Neural cell (in vitro differentiated cells): ENCODE measurements around the gene THADA. TPM values are rescaled to one million over a fixed set of nuclear protein-coding genes. Genes with fewer than 3 reads are reported as not detected.

ENCODE experiments used
- H2AFZ ChIP-seq: fragments of 200-600, 300-800 bp; sonication (generic), shearing (Covaris generic); 2 replicates; pipeline ENCODE4 v1.6.0; 2014; ENCODE audit warnings: low read depth, mild to moderate bottlenecking, antibody characterized with exemption, low read length, moderate library complexity
- H3F3A ChIP-seq: fragments of 200-600 bp; shearing (Covaris generic); 2 replicates; pipeline ENCODE4 v1.6.1; 2016; ENCODE audit warnings: mild to moderate bottlenecking, moderate library complexity, mixed read lengths, antibody characterized with exemption, low read length; ENCODE audit not compliant: insufficient read depth, poor library complexity, severe bottlenecking
- H3K27ac ChIP-seq: fragments of 200-600, 300-800 bp; sonication (generic), shearing (Covaris generic); 2 replicates; pipeline ENCODE4 v1.5.1; 2014; ENCODE audit warnings: mild to moderate bottlenecking, low read length, moderate library complexity
- H3K27me3 ChIP-seq: fragments of 300-800, 200-600 bp; sonication (generic), shearing (Covaris generic); 2 replicates; pipeline ENCODE4 v1.6.0; 2014; ENCODE audit warnings: mild to moderate bottlenecking, low read depth, low read length, moderate library complexity; ENCODE audit not compliant: insufficient read depth
- H3K36me3 ChIP-seq: fragments of 300-800, 200-600 bp; sonication (generic), shearing (Covaris generic); 2 replicates; pipeline ENCODE4 v1.5.1; 2014; ENCODE audit warnings: mild to moderate bottlenecking, antibody characterized with exemption, low read length, moderate library complexity; ENCODE audit not compliant: insufficient read depth
- H3K4me2 ChIP-seq: fragments of 300-800, 200-600 bp; sonication (generic), shearing (Covaris generic); 2 replicates; pipeline ENCODE4 v1.6.0; 2014; ENCODE audit warnings: mild to moderate bottlenecking, low read length
- H3K4me3 ChIP-seq: fragments of 300-800, 200-600 bp; sonication (generic), shearing (Covaris generic); 2 replicates; pipeline ENCODE4 v1.5.1; 2014; ENCODE audit warnings: mild to moderate bottlenecking, low read length, moderate library complexity
- H3K79me2 ChIP-seq: fragments of 200-600 bp; shearing (Covaris generic); replicated peaks from 2 replicates; pipeline ENCODE4 v1.6.0; 2014; ENCODE audit warnings: mild to moderate bottlenecking, low read length, moderate library complexity; ENCODE audit not compliant: insufficient read depth
- H3K9ac ChIP-seq: fragments of 300-800, 200-600 bp; sonication (generic), shearing (Covaris generic); 2 replicates; pipeline ENCODE4 v1.6.1; 2016; ENCODE audit warnings: mild to moderate bottlenecking, low read length, mixed read lengths
- H3K9me2 ChIP-seq: fragments of 200-600 bp; shearing (Covaris generic); 2 replicates; pipeline ENCODE4 v1.6.1; 2016; ENCODE audit warnings: mild to moderate bottlenecking, low read length, mixed read lengths; ENCODE audit not compliant: insufficient read depth
- H3K9me3 ChIP-seq: fragments of 200-600, 300-800 bp; sonication (generic), shearing (Covaris generic); 2 replicates; pipeline ENCODE4 v1.6.1; 2016; ENCODE audit warnings: mild to moderate bottlenecking, mixed run types, low read length, moderate library complexity, mixed read lengths
- H4K20me1 ChIP-seq: fragments of 200-600 bp; shearing (Covaris generic); 2 replicates; pipeline ENCODE4 v1.6.1; 2016; ENCODE audit warnings: mild to moderate bottlenecking, mixed run types; ENCODE audit not compliant: insufficient read depth
- CTCF ChIP-seq: fragments of 450-650 bp; IDR thresholded peaks from 2 replicates; pipeline ENCODE4 v1.5.1; 2014; ENCODE audit warnings: antibody characterized with exemption, mild to moderate bottlenecking, moderate library complexity; ENCODE audit not compliant: poor library complexity, severe bottlenecking
- EP300 ChIP-seq: fragments of 450-650 bp; conservative IDR thresholded peaks from 2 replicates; pipeline ENCODE4 v1.6.1; 2014; ENCODE audit warnings: antibody characterized with exemption, mild to moderate bottlenecking, moderate library complexity; ENCODE audit not compliant: poor library complexity, severe bottlenecking
- EZH2 ChIP-seq: fragments of 200-600, 300-800 bp; shearing (Covaris generic), sonication (generic); IDR thresholded peaks from 2 replicates; pipeline ENCODE4 v1.6.1; 2014; ENCODE audit warnings: antibody characterized with exemption, low read length, borderline replicate concordance, mild to moderate bottlenecking; ENCODE audit not compliant: insufficient read depth, poor library complexity, severe bottlenecking
- MXI1 ChIP-seq: fragments of 450-650 bp; conservative IDR thresholded peaks from 2 replicates; pipeline ENCODE4 v1.6.1; 2014; ENCODE audit warnings: antibody characterized with exemption, mild to moderate bottlenecking; ENCODE audit not compliant: poor library complexity, severe bottlenecking
- POLR2AphosphoS5 ChIP-seq: IDR thresholded peaks from 2 replicates; pipeline ENCODE4 v1.6.1; 2012
- RAD21 ChIP-seq: fragments of 450-650 bp; conservative IDR thresholded peaks from 2 replicates; pipeline ENCODE4 v1.6.1; 2014; ENCODE audit warnings: antibody characterized with exemption, mild to moderate bottlenecking, moderate library complexity
- SMC3 ChIP-seq: fragments of 450-650 bp; conservative IDR thresholded peaks from 2 replicates; pipeline ENCODE4 v1.6.1; 2014; ENCODE audit warnings: antibody characterized with exemption, mild to moderate bottlenecking, moderate library complexity; ENCODE audit not compliant: poor library complexity
- TAF1 ChIP-seq: IDR thresholded peaks from 2 replicates; pipeline ENCODE4 v1.6.1; 2012; ENCODE audit warnings: low read depth
- polyA plus RNA-seq: library from polyadenylated mRNA; depleted of rRNA; stranded (reverse); fragments of >200 nt; gene quantifications from 2 replicates; pipeline ENCODE4 v1.2.3, GENCODE V29; 2014
- TF ChIP-seq, protein P1 (sequence below): IDR thresholded peaks from 2 replicates; pipeline ENCODE4 v1.6.1; 2012; ENCODE audit warnings: borderline replicate concordance

THADA gene
- polyA plus RNA-seq, 1 donor from 2014 or later: 8.5 TPM

- no peaks in the 10 kb centered on the region for H3K9me2 ChIP-seq
- no peaks in the 10 kb centered on the region for H3K27me3 ChIP-seq
- no peak overlapping the region for H3K4me3 ChIP-seq
- H3K79me2 ChIP-seq: no peaks in the 10 kb centered on the region
- no peak for TF ChIP-seq MXI1
- no peaks in the 10 kb centered on the region for H3K9me3 ChIP-seq
- no peak overlapping the region for H3K4me2 ChIP-seq
- no peaks in the 10 kb centered on the region for H4K20me1 ChIP-seq
- no peak overlapping the region for H3K9ac ChIP-seq
- H3K27ac ChIP-seq: no peak overlapping the region
- no peaks in the 10 kb centered on the region for H3F3A ChIP-seq
- H3K36me3 ChIP-seq: no peaks in the 10 kb centered on the region
- H2AFZ ChIP-seq: no peak overlapping the region
Observed at GRCh38 chr2:43307046-43307445, 288.8 kb downstream of the THADA start.

- H3K27me3 ChIP-seq: no peaks in the 10 kb centered on the region
- no peaks in the 10 kb centered on the region for H4K20me1 ChIP-seq
- H3K4me3 ChIP-seq: no peak overlapping the region
- TF ChIP-seq POLR2AphosphoS5 (no peak), SMC3 (no peak), TAF1 (no peak), CTCF (no peak), EZH2 (no peak), MXI1 (no peak), RAD21 (no peak), EP300 (no peak)
- TF ChIP-seq, protein P1, sequence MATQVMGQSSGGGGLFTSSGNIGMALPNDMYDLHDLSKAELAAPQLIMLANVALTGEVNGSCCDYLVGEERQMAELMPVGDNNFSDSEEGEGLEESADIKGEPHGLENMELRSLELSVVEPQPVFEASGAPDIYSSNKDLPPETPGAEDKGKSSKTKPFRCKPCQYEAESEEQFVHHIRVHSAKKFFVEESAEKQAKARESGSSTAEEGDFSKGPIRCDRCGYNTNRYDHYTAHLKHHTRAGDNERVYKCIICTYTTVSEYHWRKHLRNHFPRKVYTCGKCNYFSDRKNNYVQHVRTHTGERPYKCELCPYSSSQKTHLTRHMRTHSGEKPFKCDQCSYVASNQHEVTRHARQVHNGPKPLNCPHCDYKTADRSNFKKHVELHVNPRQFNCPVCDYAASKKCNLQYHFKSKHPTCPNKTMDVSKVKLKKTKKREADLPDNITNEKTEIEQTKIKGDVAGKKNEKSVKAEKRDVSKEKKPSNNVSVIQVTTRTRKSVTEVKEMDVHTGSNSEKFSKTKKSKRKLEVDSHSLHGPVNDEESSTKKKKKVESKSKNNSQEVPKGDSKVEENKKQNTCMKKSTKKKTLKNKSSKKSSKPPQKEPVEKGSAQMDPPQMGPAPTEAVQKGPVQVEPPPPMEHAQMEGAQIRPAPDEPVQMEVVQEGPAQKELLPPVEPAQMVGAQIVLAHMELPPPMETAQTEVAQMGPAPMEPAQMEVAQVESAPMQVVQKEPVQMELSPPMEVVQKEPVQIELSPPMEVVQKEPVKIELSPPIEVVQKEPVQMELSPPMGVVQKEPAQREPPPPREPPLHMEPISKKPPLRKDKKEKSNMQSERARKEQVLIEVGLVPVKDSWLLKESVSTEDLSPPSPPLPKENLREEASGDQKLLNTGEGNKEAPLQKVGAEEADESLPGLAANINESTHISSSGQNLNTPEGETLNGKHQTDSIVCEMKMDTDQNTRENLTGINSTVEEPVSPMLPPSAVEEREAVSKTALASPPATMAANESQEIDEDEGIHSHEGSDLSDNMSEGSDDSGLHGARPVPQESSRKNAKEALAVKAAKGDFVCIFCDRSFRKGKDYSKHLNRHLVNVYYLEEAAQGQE: no peak
- H3K9ac ChIP-seq: no peak overlapping the region
- no peaks in the 10 kb centered on the region for H3F3A ChIP-seq
- no peaks in the 10 kb centered on the region for H3K79me2 ChIP-seq
- no peak overlapping the region for H3K27ac ChIP-seq
- H3K9me2 ChIP-seq: no peaks in the 10 kb centered on the region
- no peaks in the 10 kb centered on the region for H3K9me3 ChIP-seq
- no peak overlapping the region for H3K4me2 ChIP-seq
- no peaks in the 10 kb centered on the region for H3K36me3 ChIP-seq
- H2AFZ ChIP-seq: no peak overlapping the region
Observed at GRCh38 chr2:43306197-43306596, 289.6 kb downstream of the THADA start.

GRCh38 chr2:43305517-43305916, 290.3 kb downstream of the THADA start:
- H3K4me3 ChIP-seq: no peak overlapping the region
- no peaks in the 10 kb centered on the region for H3K36me3 ChIP-seq
- no peak overlapping the region for H3K9ac ChIP-seq
- H3K27me3 ChIP-seq: no peaks in the 10 kb centered on the region
- no peak overlapping the region for H2AFZ ChIP-seq
- H3K79me2 ChIP-seq: no peaks in the 10 kb centered on the region
- no peaks in the 10 kb centered on the region for H3K9me2 ChIP-seq
- H3F3A ChIP-seq: no peaks in the 10 kb centered on the region
- TF ChIP-seq RAD21 (no peak), CTCF (no peak), POLR2AphosphoS5 (no peak), SMC3 (no peak), MXI1 (no peak), EP300 (no peak), TAF1 (no peak), EZH2 (no peak)
- TF ChIP-seq, protein P1: no peak
- no peaks in the 10 kb centered on the region for H4K20me1 ChIP-seq
- no peak overlapping the region for H3K27ac ChIP-seq
- H3K9me3 ChIP-seq: no peaks in the 10 kb centered on the region
- H3K4me2 ChIP-seq: no peak overlapping the region
